NOMO-1 treated with DMSO at 0.1 percent for 48 hours (cell line): ENCODE data around the gene RPL38.
"Not testable (repeated sequence)": the region's sequence is repeated elsewhere in the genome, so short reads cannot be mapped to it uniquely, and the experiment has no call there.

Experiments
- DNase-seq: peaks from one replicate; lab custom pipeline; 2025; ENCODE audit not compliant: unreplicated experiment; lab: John Stamatoyannopoulos, UW

Gene RPL38

GRCh38 chr17:74183411-74183810 is 20.1 kb upstream of the RPL38 start:
- no peak for DNase-seq

GRCh38 chr17:74185571-74186185 is 17.8 kb upstream of the RPL38 start:
- no peak for DNase-seq

GRCh38 chr17:74186498-74186897 is 17.0 kb upstream of the RPL38 start:
- DNase-seq: no peak

GRCh38 chr17:74187761-74188160 is 15.7 kb upstream of the RPL38 start:
- DNase-seq: no peak

GRCh38 chr17:74188687-74189086 is 14.8 kb upstream of the RPL38 start:
- DNase-seq: not testable (repeated sequence)

- DNase-seq: peak; percentile 29
Measured at GRCh38 chr17:74190154-74190553, 13.3 kb upstream of the RPL38 start.

- no peak for DNase-seq
Measured at GRCh38 chr17:74190807-74191406, 12.6 kb upstream of the RPL38 start.

GRCh38 chr17:74192950-74193781 is 10.3 kb upstream of the RPL38 start:
- DNase-seq: no peak

- no peak for DNase-seq
Measured at GRCh38 chr17:74194682-74195081, 8.8 kb upstream of the RPL38 start.

GRCh38 chr17:74196541-74197317 is 6.7 kb upstream of the RPL38 start:
- no peak for DNase-seq

GRCh38 chr17:74197801-74198200 is 5.7 kb upstream of the RPL38 start:
- no peak for DNase-seq

GRCh38 chr17:74198694-74199093 is 4.8 kb upstream of the RPL38 start:
- DNase-seq: no peak

GRCh38 chr17:74199306-74200092 is 4.0 kb upstream of the RPL38 start:
- peak; percentile 34 for DNase-seq

GRCh38 chr17:74200112-74200511 is 3.4 kb upstream of the RPL38 start:
- DNase-seq: no peak

GRCh38 chr17:74201250-74201649 is 2.2 kb upstream of the RPL38 start:
- no peak for DNase-seq

- DNase-seq: no peak
Measured at GRCh38 chr17:74201948-74202347, 1.5 kb upstream of the RPL38 start.

- no peak for DNase-seq
Measured at GRCh38 chr17:74202938-74203337, 540 bp upstream of the RPL38 start.

GRCh38 chr17:74204474-74204873 is 996 bp downstream of the RPL38 start:
- no peak for DNase-seq

GRCh38 chr17:74205274-74205673 is 1.8 kb downstream of the RPL38 start:
- DNase-seq: no peak

GRCh38 chr17:74206332-74206818 is 2.9 kb downstream of the RPL38 start:
- DNase-seq: no peak
